ENCODE measurements around the gene ABL1.
A peak's percentile ranks its signal among the peaks of the same experiment; 100 is the strongest.
"Not testable (repeated sequence)": the region's sequence is repeated elsewhere in the genome, so short reads cannot be mapped to it uniquely, and the experiment has no call there.

ABL1 gene

DNA sequence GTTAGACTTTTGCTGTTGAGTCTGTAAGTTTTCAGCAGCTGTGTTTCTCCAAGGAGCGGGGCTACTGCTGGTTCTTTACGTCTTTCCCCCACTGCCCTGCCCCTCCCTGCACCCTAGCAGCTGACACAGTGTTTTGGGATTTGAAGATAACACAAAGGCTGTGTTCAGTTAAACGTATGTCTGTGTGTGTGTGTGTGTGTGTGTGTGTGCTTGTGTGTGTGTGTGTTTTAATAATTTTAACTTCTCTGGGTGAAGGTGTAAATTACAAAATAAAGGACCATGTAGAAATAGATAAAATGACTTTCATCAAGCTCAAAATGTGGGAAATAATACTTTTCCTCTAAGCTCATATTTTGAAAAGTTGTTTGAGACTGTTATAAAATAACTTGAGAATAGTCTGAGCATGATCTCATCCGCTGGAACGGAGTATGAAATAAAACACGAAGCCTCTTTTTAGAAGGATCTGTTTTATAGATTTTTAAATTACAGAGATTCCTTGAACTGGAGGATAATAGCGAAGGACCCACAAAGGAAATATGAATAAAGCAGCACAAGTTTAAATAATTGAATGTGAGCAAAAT lies 10.9 kb downstream of the ABL1 start:
- H4K20me1 ChIP-seq (ENCODE audit: insufficient read depth, low read length, poor library complexity, severe bottlenecking) = peaks cover 11% of the 10 kb centered on the region
- H3F3A ChIP-seq (ENCODE audit: low read depth) = no peaks in the 10 kb centered on the region
- no peaks in the 10 kb centered on the region for H3K27me3 ChIP-seq (ENCODE audit: insufficient read depth, low read length, poor library complexity, severe bottlenecking)
- no peaks in the 10 kb centered on the region for H3K9me2 ChIP-seq (replicated peaks; ENCODE audit: low read depth, low read length)
- no peak overlapping the region for H3K4me2 ChIP-seq (ENCODE audit: low read depth, low read length, poor library complexity, severe bottlenecking)
- peaks cover 3% of the 10 kb centered on the region for H3K4me1 ChIP-seq (ENCODE audit: insufficient read depth, low read length, poor library complexity, severe bottlenecking)
- no peak overlapping the region for H2AFZ ChIP-seq (ENCODE audit: low read length)
- TF ChIP-seq CTCF (conservative IDR thresholded peaks at IDR 0.05; ENCODE audit: low read length) (no peak), EZH2phosphoT487 (IDR thresholded peaks at IDR 0.05; ENCODE audit: borderline replicate concordance) (no peak)
- no peaks in the 10 kb centered on the region for H3K9me3 ChIP-seq (ENCODE audit: insufficient read depth, low read depth, low read length)
- no peak overlapping the region for H3K9ac ChIP-seq (ENCODE audit: low read depth, low read length, poor library complexity, severe bottlenecking)
- peaks cover 67% of the 10 kb centered on the region for H3K79me2 ChIP-seq (ENCODE audit: insufficient read depth, low read length)
- H3K4me3 ChIP-seq (ENCODE audit: low read length, poor library complexity, severe bottlenecking) = no peak overlapping the region
- H3K36me3 ChIP-seq (ENCODE audit: insufficient read depth, low read length) = 0 out of 2 replicates have a peak, but pooled peaks cover 3% of the 10 kb centered on the region

DNA sequence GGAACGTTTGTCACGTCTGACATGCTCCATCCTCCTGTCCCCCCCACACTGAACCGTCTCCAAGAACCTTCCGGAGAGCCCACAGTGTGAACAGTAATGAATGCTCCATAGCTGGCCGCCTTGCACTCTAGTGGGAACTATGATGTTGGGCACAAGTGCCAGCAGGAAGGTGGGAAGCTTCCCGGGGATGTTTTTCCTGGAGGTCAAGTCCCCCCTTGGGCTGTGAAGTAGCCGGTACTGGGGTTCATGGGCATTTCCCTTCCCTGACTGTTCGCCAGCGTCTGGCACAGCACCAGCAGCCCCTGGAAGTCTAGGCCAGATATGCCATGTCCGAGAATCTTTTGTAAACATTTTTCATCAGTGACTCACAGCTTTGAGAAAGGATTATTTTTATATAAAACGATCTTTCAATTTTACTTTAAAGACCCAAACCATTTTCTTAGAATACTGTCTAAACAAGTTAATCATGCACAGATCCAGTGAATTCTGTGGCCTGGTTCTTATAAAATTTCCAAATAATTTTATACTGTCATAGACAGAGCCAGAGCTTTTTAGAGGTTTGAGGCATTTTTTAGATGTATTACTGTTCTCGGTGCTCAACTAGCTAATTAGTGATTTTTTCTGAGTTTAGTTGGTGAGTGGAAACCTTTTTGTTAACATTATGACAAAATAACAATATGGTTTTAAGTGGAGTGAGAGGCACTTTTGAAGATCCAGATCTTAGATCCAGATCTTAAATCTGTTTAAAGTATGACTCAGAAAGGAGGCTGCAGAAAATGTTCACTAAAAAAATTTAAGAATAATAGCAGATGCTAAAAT lies 11.6 kb downstream of the ABL1 start:
- Histone ChIP-seq H3K4me1 (ENCODE audit: insufficient read depth, low read length, poor library complexity, severe bottlenecking) (peaks cover 3% of the 10 kb centered on the region), H3K4me3 (ENCODE audit: low read length, poor library complexity, severe bottlenecking) (no peak overlapping the region), H3K27me3 (ENCODE audit: insufficient read depth, low read length, poor library complexity, severe bottlenecking) (no peaks in the 10 kb centered on the region), H3K9me3 (ENCODE audit: insufficient read depth, low read depth, low read length) (no peaks in the 10 kb centered on the region), H3K36me3 (ENCODE audit: insufficient read depth, low read length) (0 out of 2 replicates have a peak, but pooled peaks cover 3% of the 10 kb centered on the region), H3K79me2 (ENCODE audit: insufficient read depth, low read length) (peaks cover 63% of the 10 kb centered on the region), H2AFZ (ENCODE audit: low read length) (no peak overlapping the region), H4K20me1 (ENCODE audit: insufficient read depth, low read length, poor library complexity, severe bottlenecking) (peaks cover 11% of the 10 kb centered on the region), H3K9ac (ENCODE audit: low read depth, low read length, poor library complexity, severe bottlenecking) (no peak overlapping the region), H3K9me2 (replicated peaks; ENCODE audit: low read depth, low read length) (no peaks in the 10 kb centered on the region), H3K4me2 (ENCODE audit: low read depth, low read length, poor library complexity, severe bottlenecking) (no peak overlapping the region), H3F3A (ENCODE audit: low read depth) (no peaks in the 10 kb centered on the region)
- no peak for TF ChIP-seq EZH2phosphoT487 (IDR thresholded peaks at IDR 0.05; ENCODE audit: borderline replicate concordance)

DNA sequence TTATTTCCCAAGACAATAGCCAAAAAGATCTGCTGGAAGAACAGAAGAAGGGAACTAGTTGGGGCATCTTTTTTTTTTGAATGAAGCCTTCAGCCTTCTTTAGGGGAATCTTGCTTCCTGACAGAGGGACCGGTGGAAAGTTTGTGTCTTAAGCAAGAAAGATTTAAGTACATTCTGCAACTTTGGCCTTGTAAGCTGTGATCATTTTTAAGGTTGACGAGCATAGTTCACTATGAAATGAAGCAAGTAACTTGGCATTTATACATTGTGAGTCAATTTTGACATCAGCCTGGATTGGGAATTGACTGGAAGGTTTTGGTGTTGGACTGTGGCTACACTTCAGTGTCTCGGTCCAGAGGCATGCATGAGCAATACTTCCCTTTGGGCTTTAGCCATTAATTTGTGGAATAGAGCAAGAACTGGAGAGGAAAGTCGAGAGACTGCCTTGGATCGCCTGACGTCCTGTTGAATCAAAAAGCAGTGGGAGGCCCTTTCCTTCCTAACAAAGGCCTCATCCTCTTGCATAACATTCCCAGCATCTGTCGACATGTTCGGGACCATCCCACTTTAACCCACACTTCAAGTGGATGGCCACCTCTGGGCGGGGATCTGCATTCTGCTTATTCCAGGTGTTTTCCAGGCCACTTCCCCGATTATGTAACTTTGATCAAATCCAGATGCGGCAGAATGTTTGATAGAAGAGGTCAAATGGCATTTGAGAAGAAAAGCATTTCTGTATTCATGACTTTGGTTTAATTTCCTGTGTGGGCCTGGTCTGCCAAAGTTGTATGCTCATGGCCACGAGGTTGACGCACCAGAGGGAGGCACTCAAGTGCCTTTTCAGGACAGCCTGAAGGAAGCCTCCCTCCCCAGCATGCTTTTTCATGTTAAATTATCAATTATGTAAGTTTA lies 12.5 kb downstream of the ABL1 start:
- no peaks in the 10 kb centered on the region for H3K9me3 ChIP-seq (ENCODE audit: insufficient read depth, low read depth, low read length)
- 0 out of 2 replicates have a peak, but pooled peaks cover 3% of the 10 kb centered on the region for H3K36me3 ChIP-seq (ENCODE audit: insufficient read depth, low read length)
- H3K27me3 ChIP-seq (ENCODE audit: insufficient read depth, low read length, poor library complexity, severe bottlenecking) = no peaks in the 10 kb centered on the region
- no peaks in the 10 kb centered on the region for H3F3A ChIP-seq (ENCODE audit: low read depth)
- H3K9ac ChIP-seq (ENCODE audit: low read depth, low read length, poor library complexity, severe bottlenecking) = no peak overlapping the region
- no peak overlapping the region for H2AFZ ChIP-seq (ENCODE audit: low read length)
- peaks cover 60% of the 10 kb centered on the region for H3K79me2 ChIP-seq (ENCODE audit: insufficient read depth, low read length)
- H3K4me3 ChIP-seq (ENCODE audit: low read length, poor library complexity, severe bottlenecking) = no peak overlapping the region
- no peaks in the 10 kb centered on the region for H3K9me2 ChIP-seq (replicated peaks; ENCODE audit: low read depth, low read length)
- peaks cover 8% of the 10 kb centered on the region for H4K20me1 ChIP-seq (ENCODE audit: insufficient read depth, low read length, poor library complexity, severe bottlenecking)
- H3K4me2 ChIP-seq (ENCODE audit: low read depth, low read length, poor library complexity, severe bottlenecking) = no peak overlapping the region
- no peaks in the 10 kb centered on the region for H3K4me1 ChIP-seq (ENCODE audit: insufficient read depth, low read length, poor library complexity, severe bottlenecking)
- no peak for TF ChIP-seq EZH2phosphoT487 (IDR thresholded peaks at IDR 0.05; ENCODE audit: borderline replicate concordance)
- TF ChIP-seq CTCF (conservative IDR thresholded peaks at IDR 0.05; ENCODE audit: low read length) = peak; percentile 11; the same call in 1 of the 2 replicates

DNA sequence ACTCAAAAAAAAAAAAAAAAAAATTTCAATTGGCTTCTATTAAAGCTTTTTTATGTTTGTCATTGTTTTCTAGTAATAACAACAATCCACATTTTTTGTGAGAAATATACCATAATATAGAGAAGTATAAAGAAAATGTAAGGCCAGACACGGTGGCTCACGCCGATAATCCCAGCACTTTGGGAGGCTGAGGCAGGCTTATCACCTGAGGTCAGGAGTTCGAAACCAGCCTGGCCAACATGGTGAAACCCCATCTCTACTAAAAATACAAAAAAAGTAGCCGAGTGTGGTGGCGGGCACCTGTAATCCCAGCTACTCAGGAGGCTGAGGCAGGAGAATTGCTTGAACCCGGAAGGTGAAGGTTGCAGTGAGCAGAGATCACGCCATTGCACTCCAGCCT lies 13.5 kb downstream of the ABL1 start:
- not testable (repeated sequence) for H3K9me3 ChIP-seq (ENCODE audit: insufficient read depth, low read depth, low read length); H3K4me3 ChIP-seq (ENCODE audit: low read length, poor library complexity, severe bottlenecking); H3K4me2 ChIP-seq (ENCODE audit: low read depth, low read length, poor library complexity, severe bottlenecking); H2AFZ ChIP-seq (ENCODE audit: low read length); H4K20me1 ChIP-seq (ENCODE audit: insufficient read depth, low read length, poor library complexity, severe bottlenecking); H3K27me3 ChIP-seq (ENCODE audit: insufficient read depth, low read length, poor library complexity, severe bottlenecking); H3K36me3 ChIP-seq (ENCODE audit: insufficient read depth, low read length); H3F3A ChIP-seq (ENCODE audit: low read depth); H3K9me2 ChIP-seq (replicated peaks; ENCODE audit: low read depth, low read length); H3K4me1 ChIP-seq (ENCODE audit: insufficient read depth, low read length, poor library complexity, severe bottlenecking); H3K9ac ChIP-seq (ENCODE audit: low read depth, low read length, poor library complexity, severe bottlenecking)
- H3K79me2 ChIP-seq (ENCODE audit: insufficient read depth, low read length) = peaks cover 51% of the 10 kb centered on the region; the same call in 1 of the 2 replicates
